ENCODE results near the gene FHL3. TPM values are rescaled to one million over a fixed set of nuclear protein-coding genes. Genes with fewer than 3 reads are reported as not detected.
A peak's percentile ranks its signal among the peaks of the same experiment; 100 is the strongest.

Gene FHL3
- total RNA-seq, 1 donor from 2014 or later = 60.1 TPM

DNA sequence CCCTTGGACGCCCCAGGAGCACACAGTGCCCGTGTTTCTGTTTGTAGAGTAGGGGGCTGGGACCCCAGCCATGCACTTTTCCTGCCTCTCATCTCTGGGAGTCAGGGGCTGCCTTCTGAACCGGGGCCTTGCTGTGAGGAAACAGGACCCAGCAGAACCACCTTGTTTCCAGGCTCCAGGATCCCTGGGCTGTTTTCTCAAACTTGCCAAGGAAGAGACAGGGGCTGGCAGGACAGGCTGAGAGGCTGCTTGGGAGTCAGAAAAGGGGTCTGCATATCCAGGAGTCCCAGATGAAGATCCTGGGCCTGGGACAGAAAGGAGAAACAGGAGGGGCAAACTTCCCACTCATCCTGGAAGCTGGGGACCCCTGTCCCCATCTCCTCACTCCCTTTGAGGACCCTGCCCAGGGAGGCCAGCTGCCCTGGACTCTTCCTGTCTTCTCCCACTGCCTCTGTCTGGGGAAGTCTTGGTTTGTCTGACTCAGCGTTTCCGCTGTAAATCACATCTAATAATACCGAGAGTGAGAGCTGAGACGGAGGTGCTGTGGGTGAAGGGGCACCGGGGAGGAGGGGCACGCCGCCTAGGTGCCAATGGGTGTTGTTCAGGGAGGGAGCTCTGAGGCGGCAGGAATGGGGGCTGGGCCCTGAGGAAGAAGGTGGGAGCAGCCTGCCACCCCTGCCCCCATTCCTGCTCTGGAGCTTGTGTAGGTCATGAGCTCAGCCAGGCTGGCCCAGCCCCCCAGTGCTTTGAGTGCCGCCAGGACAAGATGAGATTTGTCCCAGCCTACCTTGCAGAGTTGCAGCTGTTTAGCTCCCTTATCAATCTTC, 24.6 kb upstream of the FHL3 start:
- H3K4me1 ChIP-seq = peaks cover 0 to 10% of the 10 kb centered on the region in 2 donors
- no peaks in the 10 kb centered on the region for H3K27me3 ChIP-seq
- peaks cover 12 to 14% of the 10 kb centered on the region in 2 donors for H3K36me3 ChIP-seq
- H3K9me3 ChIP-seq = no peaks in the 10 kb centered on the region
- DNase-seq (ENCODE audit: low spot score in 2 of 2) = no peak
- intact Hi-C loops (cut with DNase I) = no loop called here
- TF ChIP-seq, protein P1, sequence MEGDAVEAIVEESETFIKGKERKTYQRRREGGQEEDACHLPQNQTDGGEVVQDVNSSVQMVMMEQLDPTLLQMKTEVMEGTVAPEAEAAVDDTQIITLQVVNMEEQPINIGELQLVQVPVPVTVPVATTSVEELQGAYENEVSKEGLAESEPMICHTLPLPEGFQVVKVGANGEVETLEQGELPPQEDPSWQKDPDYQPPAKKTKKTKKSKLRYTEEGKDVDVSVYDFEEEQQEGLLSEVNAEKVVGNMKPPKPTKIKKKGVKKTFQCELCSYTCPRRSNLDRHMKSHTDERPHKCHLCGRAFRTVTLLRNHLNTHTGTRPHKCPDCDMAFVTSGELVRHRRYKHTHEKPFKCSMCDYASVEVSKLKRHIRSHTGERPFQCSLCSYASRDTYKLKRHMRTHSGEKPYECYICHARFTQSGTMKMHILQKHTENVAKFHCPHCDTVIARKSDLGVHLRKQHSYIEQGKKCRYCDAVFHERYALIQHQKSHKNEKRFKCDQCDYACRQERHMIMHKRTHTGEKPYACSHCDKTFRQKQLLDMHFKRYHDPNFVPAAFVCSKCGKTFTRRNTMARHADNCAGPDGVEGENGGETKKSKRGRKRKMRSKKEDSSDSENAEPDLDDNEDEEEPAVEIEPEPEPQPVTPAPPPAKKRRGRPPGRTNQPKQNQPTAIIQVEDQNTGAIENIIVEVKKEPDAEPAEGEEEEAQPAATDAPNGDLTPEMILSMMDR (IDR thresholded peaks at IDR 0.05) = no peak
- no peak overlapping the region for H3K27ac ChIP-seq
- H3K4me3 ChIP-seq = no peak overlapping the region

DNA sequence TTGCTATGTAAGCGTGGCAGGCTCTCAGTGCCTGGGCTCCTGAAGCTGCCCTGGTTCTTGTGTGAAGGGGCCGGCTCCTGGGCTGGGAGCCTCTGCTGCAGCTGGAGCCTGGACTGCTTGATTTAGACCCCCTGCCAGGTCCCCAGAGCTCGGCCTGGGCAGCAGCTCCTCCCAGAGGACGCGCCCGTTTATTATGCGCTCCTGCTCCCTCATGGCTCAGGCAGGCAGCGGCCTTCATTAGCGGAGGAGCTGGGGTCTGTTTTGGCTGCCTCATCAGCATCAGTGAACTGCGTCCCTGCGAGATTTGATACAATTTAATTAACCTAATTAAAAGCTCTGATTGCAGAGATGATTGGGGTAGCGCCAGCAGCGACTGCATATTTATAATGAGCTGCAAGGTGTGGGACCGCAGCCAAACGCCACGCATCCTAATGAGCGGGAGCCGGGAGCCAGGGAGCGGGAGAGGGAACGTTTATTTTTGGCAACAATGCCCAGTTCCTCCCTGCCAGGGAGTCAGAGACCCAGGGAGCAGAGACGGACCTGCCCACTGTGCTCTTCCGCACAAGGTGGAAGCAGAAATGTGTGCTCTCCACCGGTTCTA, 23.9 kb upstream of the FHL3 start:
- no peaks in the 10 kb centered on the region for H3K27me3 ChIP-seq
- no peak overlapping the region for H3K27ac ChIP-seq
- no peak overlapping the region for H3K4me3 ChIP-seq
- intact Hi-C loops (cut with DNase I) = no loop called here
- DNase-seq (ENCODE audit: low spot score in 2 of 2) = no peak
- TF ChIP-seq, protein P1 (IDR thresholded peaks at IDR 0.05) = peak in 1 of 3 experiments; percentile 16
- peaks cover 0 to 10% of the 10 kb centered on the region in 2 donors for H3K4me1 ChIP-seq
- peaks cover 16 to 19% of the 10 kb centered on the region in 2 donors for H3K36me3 ChIP-seq
- no peaks in the 10 kb centered on the region for H3K9me3 ChIP-seq

DNA sequence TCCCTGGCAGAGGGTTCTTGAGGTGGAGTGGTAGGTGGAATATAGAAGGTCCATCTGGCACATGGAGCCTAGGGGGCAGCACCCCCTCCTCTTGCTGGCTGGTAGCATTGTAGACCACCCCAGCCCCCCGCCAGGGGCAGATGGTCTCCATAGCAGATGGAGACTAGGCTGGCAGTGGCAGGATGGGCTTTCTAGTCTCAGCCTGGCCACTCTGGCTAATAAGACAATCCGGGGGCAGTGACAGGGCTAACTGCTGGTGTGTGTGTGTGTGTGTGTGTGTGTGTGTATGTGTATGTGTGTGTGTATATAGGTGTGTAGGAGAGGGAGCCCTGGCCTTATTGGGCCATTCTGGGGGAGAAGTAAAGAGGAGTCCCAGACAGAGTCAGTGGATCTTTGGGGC, 23.4 kb upstream of the FHL3 start:
- no peak overlapping the region for H3K27ac ChIP-seq
- no peaks in the 10 kb centered on the region for H3K27me3 ChIP-seq
- H3K4me3 ChIP-seq = no peak overlapping the region
- peaks cover 0 to 10% of the 10 kb centered on the region in 2 donors for H3K4me1 ChIP-seq
- H3K36me3 ChIP-seq = peaks cover 21 to 24% of the 10 kb centered on the region in 2 donors
- DNase-seq (ENCODE audit: low spot score in 2 of 2) = no peak
- intact Hi-C loops (cut with DNase I) = no loop called here
- H3K9me3 ChIP-seq = no peaks in the 10 kb centered on the region
- TF ChIP-seq, protein P1 (IDR thresholded peaks at IDR 0.05) = no peak

DNA sequence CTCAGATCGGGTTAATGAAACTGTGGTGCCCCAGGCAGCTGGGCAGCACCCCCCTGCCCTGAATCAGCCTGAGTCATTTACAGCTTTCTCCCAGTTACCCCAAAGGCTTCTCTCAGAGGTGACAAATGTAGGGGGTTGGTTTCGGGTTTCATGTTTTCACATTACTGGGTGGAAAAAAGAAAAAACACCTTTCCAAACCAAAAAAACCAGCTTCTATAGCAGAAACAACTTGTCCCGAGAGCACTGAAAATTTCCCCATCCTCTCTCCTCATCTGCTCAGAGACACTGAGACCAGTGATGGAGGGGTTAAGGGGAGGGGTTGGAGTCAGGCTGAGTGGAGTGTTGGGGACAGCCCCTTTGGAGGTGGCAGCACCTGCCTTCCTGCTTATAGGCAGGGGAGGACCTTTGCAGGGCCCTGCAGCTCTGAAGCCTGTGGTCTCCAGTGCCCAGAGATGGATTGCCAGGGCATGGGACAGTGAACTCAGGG, 22.8 kb upstream of the FHL3 start:
- H3K27ac ChIP-seq = no peak overlapping the region
- no peak overlapping the region for H3K4me3 ChIP-seq
- no peaks in the 10 kb centered on the region for H3K27me3 ChIP-seq
- H3K36me3 ChIP-seq = peaks cover 26 to 29% of the 10 kb centered on the region in 2 donors
- no peak for DNase-seq (ENCODE audit: low spot score in 2 of 2)
- H3K9me3 ChIP-seq = no peaks in the 10 kb centered on the region
- intact Hi-C loops (cut with DNase I) = no loop called here
- TF ChIP-seq, protein P1 (IDR thresholded peaks at IDR 0.05) = no peak
- peaks cover 0 to 10% of the 10 kb centered on the region in 2 donors for H3K4me1 ChIP-seq

DNA sequence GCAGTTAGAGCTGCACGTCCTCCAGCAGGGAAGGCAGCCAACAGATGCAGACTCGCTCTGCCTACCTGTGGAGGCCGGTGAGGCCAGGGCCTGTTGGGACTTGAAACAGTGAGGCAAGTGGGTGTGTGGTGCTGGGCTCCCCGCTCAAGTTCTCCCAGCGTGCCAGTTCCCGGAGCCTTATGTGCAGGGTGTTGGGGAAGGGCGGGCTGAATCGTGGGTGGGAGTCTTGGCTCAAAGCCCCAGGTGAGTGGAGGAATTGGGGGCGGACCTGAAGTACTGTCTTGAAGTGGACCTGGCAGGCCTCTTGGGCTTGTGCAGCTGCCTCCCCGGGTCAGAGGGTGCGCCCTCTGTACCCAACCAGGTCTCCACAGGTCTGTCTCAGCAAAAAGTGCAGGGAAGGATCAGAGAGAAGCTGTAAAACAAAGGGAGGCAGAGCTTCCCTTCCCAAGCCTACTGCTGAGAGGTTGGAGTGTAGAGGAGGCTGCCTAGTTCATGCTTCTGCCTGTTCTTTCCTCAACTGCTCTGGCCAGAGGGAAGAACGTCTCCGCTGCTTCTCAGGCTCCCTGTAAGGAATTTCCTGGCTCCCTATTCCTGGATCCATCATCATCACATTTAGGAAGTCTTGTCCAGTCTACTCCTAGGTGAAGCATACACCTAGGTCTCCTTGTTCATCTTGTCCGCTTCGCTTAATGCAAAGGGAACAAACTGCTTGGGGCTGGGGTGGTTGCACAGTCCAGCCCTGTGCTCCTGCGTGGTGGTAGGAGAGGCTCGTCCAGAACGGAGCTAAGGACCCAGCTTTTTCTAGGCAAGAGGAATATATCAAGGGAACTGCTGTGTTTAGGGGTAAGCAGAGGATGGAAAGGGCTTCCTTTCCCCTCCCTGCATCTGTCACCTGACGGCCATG, 22.1 kb upstream of the FHL3 start:
- intact Hi-C loops (cut with DNase I) = no loop called here
- Histone ChIP-seq H3K27me3 (no peaks in the 10 kb centered on the region), H3K4me1 (peaks cover 0 to 10% of the 10 kb centered on the region in 2 donors), H3K9me3 (no peaks in the 10 kb centered on the region), H3K4me3 (no peak overlapping the region), H3K27ac (no peak overlapping the region), H3K36me3 (peaks cover 33 to 36% of the 10 kb centered on the region in 2 donors)
- DNase-seq (ENCODE audit: low spot score in 2 of 2) = no peak
- TF ChIP-seq, protein P1 (IDR thresholded peaks at IDR 0.05) = no peak

All from ascending aorta (tissue), 2 donors.